ENCODE measurements around the gene EYA2. TPM values are rescaled to one million over a fixed set of nuclear protein-coding genes. Genes with fewer than 3 reads are reported as not detected.

EYA2 gene
- total RNA-seq, 1 experiment from 2014 or later = not detected

GRCh38 chr20:47102629-47103028 is 208.0 kb downstream of the EYA2 start:
- no peak for DNase-seq (ENCODE audit: low spot score)
- intact Hi-C loops (cut with micrococcal nuclease; ENCODE audit: unreplicated experiment) = no loop called here
- Histone ChIP-seq H3K4me1 (ENCODE audit: insufficient read depth, low read length, poor library complexity, severe bottlenecking) (no peaks in the 10 kb centered on the region), H3K27me3 (replicated peaks; ENCODE audit: insufficient read depth, low read depth, low read length, poor library complexity) (peaks cover 14% of the 10 kb centered on the region), H3K27ac (ENCODE audit: low read depth, low read length, poor library complexity, severe bottlenecking) (no peak overlapping the region), H3K4me3 (ENCODE audit: low read depth, low read length, poor library complexity, severe bottlenecking) (no peak overlapping the region), H3K36me3 (ENCODE audit: insufficient read depth, low read length, poor library complexity, severe bottlenecking) (no peaks in the 10 kb centered on the region), H3K9me3 (ENCODE audit: low read depth, low read length, poor library complexity, severe bottlenecking) (no peaks in the 10 kb centered on the region)
- POLR2A ChIA-PET (ENCODE audit: low non-redundant PET) = no interaction called here
- CTCF ChIA-PET = no interaction called here
- TF ChIP-seq CTCF (conservative IDR thresholded peaks at IDR 0.05; ENCODE audit: low read depth, low read length) (no peak), EZH2 (IDR thresholded peaks at IDR 0.05; ENCODE audit: borderline replicate concordance, low read depth, low read length, poor library complexity, severe bottlenecking) (no peak)
- no TSS peak for BruUV-seq (replicated peaks)

- POLR2A ChIA-PET (ENCODE audit: low non-redundant PET) = no interaction called here
- H3K36me3 ChIP-seq (ENCODE audit: insufficient read depth, low read length, poor library complexity, severe bottlenecking) = no peaks in the 10 kb centered on the region
- no TSS peak for BruUV-seq (replicated peaks)
- H3K4me3 ChIP-seq (ENCODE audit: low read depth, low read length, poor library complexity, severe bottlenecking) = no peak overlapping the region
- intact Hi-C loops (cut with micrococcal nuclease; ENCODE audit: unreplicated experiment) = no loop called here
- TF ChIP-seq CTCF (conservative IDR thresholded peaks at IDR 0.05; ENCODE audit: low read depth, low read length) (no peak), EZH2 (IDR thresholded peaks at IDR 0.05; ENCODE audit: borderline replicate concordance, low read depth, low read length, poor library complexity, severe bottlenecking) (no peak)
- CTCF ChIA-PET = no interaction called here
- no peaks in the 10 kb centered on the region for H3K27me3 ChIP-seq (replicated peaks; ENCODE audit: insufficient read depth, low read depth, low read length, poor library complexity)
- H3K27ac ChIP-seq (ENCODE audit: low read depth, low read length, poor library complexity, severe bottlenecking) = no peak overlapping the region
- peaks cover 6% of the 10 kb centered on the region for H3K9me3 ChIP-seq (ENCODE audit: low read depth, low read length, poor library complexity, severe bottlenecking)
- no peaks in the 10 kb centered on the region for H3K4me1 ChIP-seq (ENCODE audit: insufficient read depth, low read length, poor library complexity, severe bottlenecking)
- no peak for DNase-seq (ENCODE audit: low spot score)
These were observed 212.1 kb downstream of the EYA2 start for GRCh38 chr20:47106786-47107185.

GRCh38 chr20:47108994-47109393 is 214.4 kb downstream of the EYA2 start:
- intact Hi-C loops (cut with micrococcal nuclease; ENCODE audit: unreplicated experiment) = no loop called here
- no peak for DNase-seq (ENCODE audit: low spot score)
- Histone ChIP-seq H3K27ac (ENCODE audit: low read depth, low read length, poor library complexity, severe bottlenecking) (no peak overlapping the region), H3K9me3 (ENCODE audit: low read depth, low read length, poor library complexity, severe bottlenecking) (peaks cover 6% of the 10 kb centered on the region), H3K27me3 (replicated peaks; ENCODE audit: insufficient read depth, low read depth, low read length, poor library complexity) (no peaks in the 10 kb centered on the region), H3K4me1 (ENCODE audit: insufficient read depth, low read length, poor library complexity, severe bottlenecking) (no peaks in the 10 kb centered on the region), H3K4me3 (ENCODE audit: low read depth, low read length, poor library complexity, severe bottlenecking) (no peak overlapping the region), H3K36me3 (ENCODE audit: insufficient read depth, low read length, poor library complexity, severe bottlenecking) (no peaks in the 10 kb centered on the region)
- ChIA-PET POLR2A (ENCODE audit: low non-redundant PET) (no interaction called here), CTCF (no interaction called here)
- TF ChIP-seq EZH2 (IDR thresholded peaks at IDR 0.05; ENCODE audit: borderline replicate concordance, low read depth, low read length, poor library complexity, severe bottlenecking) = no peak
- no peak for TF ChIP-seq CTCF (conservative IDR thresholded peaks at IDR 0.05; ENCODE audit: low read depth, low read length)
- BruUV-seq (replicated peaks) = no TSS peak

Data from A673 (cell line).